ENCODE results near the gene GPX7. TPM values are rescaled to one million over a fixed set of nuclear protein-coding genes. Genes with fewer than 3 reads are reported as not detected.

The GPX7 gene
- total and polyA plus RNA-seq, 5 donors: 9.4 to 13.9 (median 11.8) TPM

- no peaks in the 10 kb centered on the region for H3K27me3 ChIP-seq (ENCODE audit: control insufficient read depth, insufficient read depth)
- intact Hi-C loops (cut with DNase I): no loop called here
- 58% methylated on average over 1 of the region's 1 CpG for WGBS
Observed at GRCh38 chr1:52588535-52588934, 13.6 kb upstream of the GPX7 start.

GRCh38 chr1:52590266-52590665, 11.9 kb upstream of the GPX7 start:
- no peak overlapping the region for H3K27ac ChIP-seq (ENCODE audit: low read length)
- no peaks in the 10 kb centered on the region for H3K4me1 ChIP-seq (ENCODE audit: control insufficient read depth, insufficient read depth, low read length)
- H3K27me3 ChIP-seq (ENCODE audit: control insufficient read depth, insufficient read depth): no peaks in the 10 kb centered on the region
- 56% methylated on average over 6 of the region's 6 CpGs for WGBS
- no peak overlapping the region for H3K4me3 ChIP-seq (ENCODE audit: low read length)
- intact Hi-C loops (cut with DNase I): no loop called here
- H3K9me3 ChIP-seq (ENCODE audit: control insufficient read depth, low read length): no peaks in the 10 kb centered on the region
- DNase-seq: no peak
- ATAC-seq: no peak

More at GRCh38 chr1:52588535-52588934, 13.6 kb upstream of the GPX7 start:
- ATAC-seq (no peak), DNase-seq (no peak)
- Histone ChIP-seq H3K9me3 (ENCODE audit: control insufficient read depth, low read length) (no peaks in the 10 kb centered on the region), H3K27ac (ENCODE audit: low read length) (no peak overlapping the region), H3K4me3 (ENCODE audit: low read length) (no peak overlapping the region), H3K4me1 (ENCODE audit: control insufficient read depth, insufficient read depth, low read length) (no peaks in the 10 kb centered on the region)

- Histone ChIP-seq H3K27me3 (ENCODE audit: control insufficient read depth, insufficient read depth) (no peaks in the 10 kb centered on the region), H3K4me3 (ENCODE audit: low read length) (no peak overlapping the region), H3K9me3 (ENCODE audit: control insufficient read depth, low read length) (no peaks in the 10 kb centered on the region), H3K27ac (ENCODE audit: low read length) (no peak overlapping the region), H3K4me1 (ENCODE audit: control insufficient read depth, insufficient read depth, low read length) (no peaks in the 10 kb centered on the region)
- intact Hi-C loops (cut with DNase I): no loop called here
- 70% methylated on average over 5 of the region's 5 CpGs for WGBS
- DNase-seq: no peak
- ATAC-seq: no peak
Observed at GRCh38 chr1:52592637-52593323, 9.4 kb upstream of the GPX7 start.

GRCh38 chr1:52593495-52593894, 8.7 kb upstream of the GPX7 start:
- no peak overlapping the region for H3K27ac ChIP-seq (ENCODE audit: low read length)
- no peak overlapping the region for H3K4me3 ChIP-seq (ENCODE audit: low read length)
- H3K9me3 ChIP-seq (ENCODE audit: control insufficient read depth, low read length): no peaks in the 10 kb centered on the region
- ATAC-seq: no peak
- WGBS: 92% methylated on average over 1 of the region's 1 CpG
- DNase-seq: no peak
- no peaks in the 10 kb centered on the region for H3K4me1 ChIP-seq (ENCODE audit: control insufficient read depth, insufficient read depth, low read length)
- H3K27me3 ChIP-seq (ENCODE audit: control insufficient read depth, insufficient read depth): no peaks in the 10 kb centered on the region
- intact Hi-C loops (cut with DNase I): no loop called here

GRCh38 chr1:52595061-52595460, 7.1 kb upstream of the GPX7 start:
- Histone ChIP-seq H3K27ac (ENCODE audit: low read length) (no peak overlapping the region), H3K27me3 (ENCODE audit: control insufficient read depth, insufficient read depth) (no peaks in the 10 kb centered on the region), H3K4me1 (ENCODE audit: control insufficient read depth, insufficient read depth, low read length) (no peaks in the 10 kb centered on the region), H3K9me3 (ENCODE audit: control insufficient read depth, low read length) (no peaks in the 10 kb centered on the region), H3K4me3 (ENCODE audit: low read length) (no peak overlapping the region)
- intact Hi-C loops (cut with DNase I): no loop called here
- DNase-seq (no peak), ATAC-seq (no peak)
- 49% methylated on average over 3 of the region's 3 CpGs for WGBS

- no peak overlapping the region for H3K27ac ChIP-seq (ENCODE audit: low read length)
- H3K4me3 ChIP-seq (ENCODE audit: low read length): no peak overlapping the region
- no peaks in the 10 kb centered on the region for H3K9me3 ChIP-seq (ENCODE audit: control insufficient read depth, low read length)
- H3K4me1 ChIP-seq (ENCODE audit: control insufficient read depth, insufficient read depth, low read length): peaks cover 3% of the 10 kb centered on the region
- no peaks in the 10 kb centered on the region for H3K27me3 ChIP-seq (ENCODE audit: control insufficient read depth, insufficient read depth)
- no peak for ATAC-seq
- WGBS: 77% methylated on average over 2 of the region's 2 CpGs
- no peak for DNase-seq
- intact Hi-C loops (cut with DNase I): no loop called here
Observed at GRCh38 chr1:52597912-52598311, 4.3 kb upstream of the GPX7 start.

GRCh38 chr1:52598729-52599128, 3.4 kb upstream of the GPX7 start:
- 95% methylated on average over 7 of the region's 7 CpGs for WGBS
- ATAC-seq: no peak
- no peak overlapping the region for H3K27ac ChIP-seq (ENCODE audit: low read length)

GRCh38 chr1:52599236-52599635, 2.9 kb upstream of the GPX7 start:
- Histone ChIP-seq H3K4me3 (ENCODE audit: low read length) (no peak overlapping the region), H3K27me3 (ENCODE audit: control insufficient read depth, insufficient read depth) (no peaks in the 10 kb centered on the region), H3K4me1 (ENCODE audit: control insufficient read depth, insufficient read depth, low read length) (peaks cover 6% of the 10 kb centered on the region), H3K27ac (ENCODE audit: low read length) (no peak overlapping the region), H3K9me3 (ENCODE audit: control insufficient read depth, low read length) (no peaks in the 10 kb centered on the region)
- 93% methylated on average over 7 of the region's 7 CpGs for WGBS
- DNase-seq (no peak), ATAC-seq (no peak)
- intact Hi-C loops (cut with DNase I): no loop called here

More at GRCh38 chr1:52598729-52599128, 3.4 kb upstream of the GPX7 start:
- DNase-seq: no peak
- Histone ChIP-seq H3K4me1 (ENCODE audit: control insufficient read depth, insufficient read depth, low read length) (peaks cover 3% of the 10 kb centered on the region), H3K9me3 (ENCODE audit: control insufficient read depth, low read length) (no peaks in the 10 kb centered on the region), H3K27me3 (ENCODE audit: control insufficient read depth, insufficient read depth) (no peaks in the 10 kb centered on the region), H3K4me3 (ENCODE audit: low read length) (no peak overlapping the region)
- intact Hi-C loops (cut with DNase I): no loop called here

GRCh38 chr1:52600533-52601179, 1.5 kb upstream of the GPX7 start:
- intact Hi-C loops (cut with DNase I): no loop called here
- peaks cover 7% of the 10 kb centered on the region for H3K4me1 ChIP-seq (ENCODE audit: control insufficient read depth, insufficient read depth, low read length)
- H3K27me3 ChIP-seq (ENCODE audit: control insufficient read depth, insufficient read depth): no peaks in the 10 kb centered on the region
- no peak overlapping the region for H3K27ac ChIP-seq (ENCODE audit: low read length)
- ATAC-seq: no peak
- no peak for DNase-seq
- H3K9me3 ChIP-seq (ENCODE audit: control insufficient read depth, low read length): no peaks in the 10 kb centered on the region
- no peak overlapping the region for H3K4me3 ChIP-seq (ENCODE audit: low read length)
- 98% methylated on average over 8 of the region's 8 CpGs for WGBS

GRCh38 chr1:52601519-52601918, 652 bp upstream of the GPX7 start:
- intact Hi-C loops (cut with DNase I): no loop called here
- DNase-seq (no peak), ATAC-seq (no peak)
- Histone ChIP-seq H3K9me3 (ENCODE audit: control insufficient read depth, low read length) (no peaks in the 10 kb centered on the region), H3K4me3 (ENCODE audit: low read length) (no peak overlapping the region), H3K27ac (ENCODE audit: low read length) (no peak overlapping the region), H3K27me3 (ENCODE audit: control insufficient read depth, insufficient read depth) (no peaks in the 10 kb centered on the region), H3K4me1 (ENCODE audit: control insufficient read depth, insufficient read depth, low read length) (peaks cover 7% of the 10 kb centered on the region)
- 61% methylated on average over 3 of the region's 3 CpGs for WGBS

- intact Hi-C loops (cut with DNase I): no loop called here
- ATAC-seq (peak; percentile 3 to 13), DNase-seq (no peak)
- peaks cover 7% of the 10 kb centered on the region for H3K4me1 ChIP-seq (ENCODE audit: control insufficient read depth, insufficient read depth, low read length)
- H3K27ac ChIP-seq (ENCODE audit: low read length): peak overlapping the region; percentile 63
- H3K9me3 ChIP-seq (ENCODE audit: control insufficient read depth, low read length): no peaks in the 10 kb centered on the region
- peak overlapping the region; percentile 67 for H3K4me3 ChIP-seq (ENCODE audit: low read length)
- 36% methylated on average over 21 of the region's 21 CpGs for WGBS
- no peaks in the 10 kb centered on the region for H3K27me3 ChIP-seq (ENCODE audit: control insufficient read depth, insufficient read depth)
Observed at GRCh38 chr1:52602856-52603600, 857 bp downstream of the GPX7 start.
